Measurements from ENCODE around the gene IMMP2L.

IMMP2L gene

DNA sequence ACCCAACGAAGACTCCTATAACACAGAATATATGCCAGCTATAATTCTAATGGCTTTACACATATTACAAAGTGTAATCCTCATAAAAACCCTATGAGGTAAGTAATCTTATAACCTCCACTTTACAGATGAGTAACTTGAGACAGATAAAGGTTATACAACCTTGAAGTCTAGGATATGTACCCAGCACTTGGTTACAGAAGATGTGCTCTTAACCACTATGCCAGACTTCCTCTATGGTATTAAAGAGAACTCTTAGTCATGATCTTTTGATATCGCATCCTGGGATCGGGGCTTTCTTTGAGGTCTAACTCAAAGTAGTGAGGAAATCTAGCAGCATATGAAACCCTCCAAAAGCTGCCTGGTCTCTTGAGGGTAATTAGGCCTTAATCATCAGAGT is 790.6 kb downstream of the IMMP2L start:
- DNase-seq: no peak

DNA sequence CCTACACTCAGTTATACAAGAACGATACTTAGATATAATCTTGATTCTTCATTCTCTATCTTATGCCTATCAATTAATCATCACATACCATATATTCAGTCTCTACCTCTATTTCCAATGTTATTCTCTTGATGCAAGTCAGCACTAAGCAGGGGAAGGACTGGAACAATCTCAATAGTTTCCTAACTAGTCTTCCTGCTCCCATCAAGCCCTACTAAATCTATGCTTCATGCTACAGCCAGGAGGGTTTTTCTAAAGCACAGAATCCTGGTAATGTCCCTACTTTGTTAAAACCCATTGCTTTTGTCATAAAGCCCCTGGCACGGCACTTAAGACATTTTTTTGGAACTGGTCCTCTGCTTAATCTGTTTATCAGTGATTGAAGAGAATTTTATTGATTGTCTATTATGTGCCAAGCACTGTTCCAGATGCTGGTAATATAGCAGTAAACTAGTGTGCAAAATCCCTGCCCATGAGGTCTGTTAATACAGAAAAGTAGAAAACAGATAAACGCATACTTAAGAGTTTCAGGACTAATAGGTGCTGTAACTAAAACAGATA is 794.7 kb downstream of the IMMP2L start:
- no peak for DNase-seq

DNA sequence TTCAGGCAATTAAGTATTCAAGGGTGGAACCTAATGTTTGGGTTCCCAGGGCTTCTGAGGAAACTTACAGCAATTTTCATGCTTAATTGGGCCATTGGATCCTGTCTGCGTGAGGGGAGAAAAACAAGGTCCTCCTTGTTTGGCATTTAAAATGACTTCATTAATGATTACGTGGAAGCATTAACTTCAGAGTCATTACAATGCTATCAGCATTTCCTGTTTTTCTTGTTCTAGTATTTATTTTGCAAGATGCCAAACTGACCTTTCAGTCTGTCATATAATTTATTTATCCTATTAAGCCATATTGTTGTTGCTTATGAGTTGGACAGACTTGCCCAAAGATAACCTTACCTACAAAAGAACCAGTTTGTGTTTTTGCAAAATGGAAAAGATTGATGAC is 795.4 kb downstream of the IMMP2L start:
- no peak for DNase-seq

DNA sequence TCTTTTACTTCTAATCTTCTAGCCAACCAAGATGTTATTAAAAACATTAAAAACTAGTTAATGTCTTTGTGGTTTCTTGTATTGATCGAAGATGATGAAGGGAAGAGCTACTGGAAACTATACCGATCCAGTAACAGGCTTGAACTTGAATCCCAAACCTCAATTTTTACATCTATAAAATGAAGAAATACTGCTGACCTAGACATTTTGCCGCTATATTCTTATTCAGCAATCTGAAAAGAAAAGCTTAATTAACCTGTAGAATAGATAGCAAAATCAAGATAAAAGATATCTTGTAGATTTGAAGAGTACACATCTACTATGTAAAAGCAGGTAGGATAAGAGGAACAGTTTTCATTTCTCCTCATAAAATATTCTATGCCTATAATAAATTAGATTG is 797.4 kb downstream of the IMMP2L start:
- no peak for DNase-seq

DNA sequence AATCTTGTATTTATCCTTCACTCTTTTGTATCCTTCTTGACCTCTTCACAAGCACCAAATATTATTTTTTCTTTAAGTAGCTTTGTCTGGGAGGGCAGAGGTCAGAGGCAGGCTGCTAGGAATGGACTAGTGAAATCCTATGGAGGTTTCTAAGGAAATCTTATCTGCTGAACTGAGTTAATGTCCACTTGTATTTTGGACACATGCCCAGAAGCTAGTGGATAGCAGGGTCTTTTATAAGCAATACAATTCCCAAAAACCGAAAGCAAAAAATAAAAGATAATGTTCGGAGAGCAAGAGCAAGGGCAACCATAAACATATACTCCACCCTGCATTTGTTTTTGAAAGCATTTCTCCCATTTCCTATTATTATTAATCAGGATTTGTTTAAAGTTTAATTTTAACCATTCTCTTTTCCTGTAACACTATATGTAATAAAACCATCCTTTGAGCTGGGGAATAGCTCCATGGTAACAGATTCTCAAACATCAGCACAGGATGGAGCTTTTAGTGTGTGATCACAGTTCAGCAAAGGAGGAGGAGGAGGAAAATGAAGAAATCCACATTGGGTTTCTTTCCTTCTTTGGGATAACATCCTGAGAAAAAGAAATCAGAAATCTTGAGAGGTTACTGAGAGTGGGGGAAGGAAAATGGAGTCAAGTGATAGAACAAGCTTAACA is 799.6 kb downstream of the IMMP2L start:
- no peak for DNase-seq

DNA sequence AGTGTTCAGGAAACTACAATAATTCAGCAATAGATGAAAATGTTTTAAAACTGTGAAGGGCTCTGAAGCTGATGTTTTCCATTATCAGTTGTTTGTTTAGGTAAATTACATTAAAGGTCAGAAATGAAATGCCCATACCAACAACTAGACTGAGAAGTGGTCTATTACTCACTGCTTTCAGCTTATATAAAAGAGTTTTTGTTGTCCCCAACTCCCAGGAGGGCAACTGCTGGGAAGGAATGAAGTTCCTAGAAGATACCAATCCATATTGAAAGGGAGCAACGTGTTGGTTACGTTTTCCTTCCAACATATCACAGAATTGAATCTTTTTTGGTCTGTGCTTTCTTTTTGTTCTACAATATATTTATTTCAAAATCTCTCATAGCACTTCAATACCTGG is 802.0 kb downstream of the IMMP2L start:
- no peak for DNase-seq

DNA sequence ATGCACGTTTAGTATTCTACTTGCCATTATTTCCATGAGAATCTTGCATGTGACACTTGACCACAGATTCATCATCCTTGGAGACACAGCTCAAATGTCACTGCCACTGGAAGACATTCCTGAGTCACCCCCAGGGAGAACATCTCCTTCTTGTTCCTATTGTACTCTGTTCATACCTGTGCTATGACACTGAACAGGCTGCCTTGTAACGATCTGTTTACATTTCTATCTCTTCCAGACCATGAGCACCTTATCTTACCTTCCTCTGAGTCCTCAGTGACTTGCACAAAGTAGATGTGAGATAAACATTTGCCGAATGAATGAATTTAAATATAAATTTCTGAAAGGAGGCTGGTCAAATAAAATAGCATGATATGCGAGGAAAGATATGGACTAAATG is 803.2 kb downstream of the IMMP2L start:
- DNase-seq: no peak

DNA sequence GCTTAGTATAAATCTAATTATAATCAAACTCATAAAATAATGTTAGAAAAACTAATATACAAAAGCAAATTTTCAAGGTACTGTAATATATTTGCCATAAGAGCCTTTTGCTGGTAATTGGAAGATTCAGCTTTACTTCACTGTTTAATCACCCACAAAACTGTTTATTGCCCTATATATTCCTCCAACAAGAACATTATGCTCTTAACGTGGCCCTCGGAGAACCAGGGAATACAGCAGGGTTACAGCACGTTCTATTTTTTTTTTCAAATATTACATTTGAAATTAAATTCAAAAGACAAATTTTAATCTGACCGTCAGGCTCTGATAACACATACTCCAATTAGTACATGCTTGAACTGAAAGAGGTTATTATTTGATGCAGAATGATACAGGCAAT is 807.6 kb downstream of the IMMP2L start:
- DNase-seq: no peak

DNA sequence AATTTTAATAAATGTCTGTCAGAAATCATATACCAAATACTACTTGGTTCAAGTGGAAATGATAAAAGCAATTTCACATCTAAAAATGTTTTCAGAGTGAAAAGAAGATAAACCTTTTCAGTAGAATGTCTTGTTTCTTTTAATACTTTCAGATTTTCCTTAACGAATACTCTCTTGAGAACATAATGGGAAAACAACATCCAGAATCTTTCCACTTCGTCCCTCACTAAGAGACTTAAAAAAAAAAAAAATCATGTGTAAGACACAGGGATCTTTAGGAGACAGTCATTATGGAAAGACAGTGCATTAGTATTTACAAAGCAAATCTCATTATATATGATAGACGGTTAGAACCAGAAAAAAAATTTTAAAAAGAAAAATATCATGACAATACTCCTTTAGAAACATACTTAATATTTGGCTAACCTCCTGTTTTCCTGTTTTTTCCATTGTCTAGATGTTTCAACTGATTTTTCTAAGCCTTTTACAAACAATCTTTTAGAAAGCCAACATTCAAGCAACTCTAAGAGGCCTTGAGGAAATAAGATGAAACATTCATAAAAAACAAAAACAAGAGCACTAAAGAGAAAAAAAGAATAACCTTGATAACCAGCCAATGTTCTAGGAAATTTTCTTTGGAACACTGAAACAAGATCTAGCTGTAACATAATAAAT is 811.2 kb downstream of the IMMP2L start:
- DNase-seq: no peak

DNA sequence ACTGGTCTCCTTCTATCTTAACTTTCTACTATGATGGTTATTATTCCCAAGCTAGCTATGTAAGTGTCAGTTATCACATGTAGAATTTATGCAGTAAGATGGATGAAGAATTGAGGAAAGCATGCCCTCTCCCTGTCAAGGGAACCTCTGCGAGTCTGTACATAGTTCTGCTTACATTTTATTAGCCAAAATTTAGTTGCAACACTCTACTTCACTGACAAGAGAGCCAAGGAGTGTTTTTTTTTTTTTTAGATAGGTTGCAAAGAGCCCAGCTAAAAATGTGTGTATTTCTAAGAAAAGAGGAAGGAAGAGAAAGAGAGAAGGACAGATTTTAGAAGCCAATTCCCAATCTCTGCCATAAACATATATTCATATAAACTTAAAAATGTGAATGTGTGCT is 829.1 kb downstream of the IMMP2L start:
- no peak for DNase-seq

DNA sequence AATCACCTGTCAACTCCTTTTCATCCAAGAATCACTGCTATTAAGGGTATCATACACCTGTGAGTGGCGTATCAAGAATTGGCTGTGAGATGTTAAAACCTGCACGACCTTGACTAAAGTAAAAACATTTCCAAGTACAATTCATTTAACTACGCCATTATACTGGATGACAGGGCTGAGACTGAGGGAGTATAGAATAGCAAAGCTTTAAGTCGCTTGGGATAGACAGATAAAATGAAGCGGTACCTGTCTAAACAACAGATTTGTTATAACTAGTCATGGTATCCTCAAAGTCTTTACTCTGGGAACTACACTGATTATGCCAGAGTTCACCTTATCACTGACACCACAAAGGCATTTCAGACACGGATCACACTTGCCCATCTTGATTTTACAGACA is 837.5 kb downstream of the IMMP2L start:
- DNase-seq: no peak

DNA sequence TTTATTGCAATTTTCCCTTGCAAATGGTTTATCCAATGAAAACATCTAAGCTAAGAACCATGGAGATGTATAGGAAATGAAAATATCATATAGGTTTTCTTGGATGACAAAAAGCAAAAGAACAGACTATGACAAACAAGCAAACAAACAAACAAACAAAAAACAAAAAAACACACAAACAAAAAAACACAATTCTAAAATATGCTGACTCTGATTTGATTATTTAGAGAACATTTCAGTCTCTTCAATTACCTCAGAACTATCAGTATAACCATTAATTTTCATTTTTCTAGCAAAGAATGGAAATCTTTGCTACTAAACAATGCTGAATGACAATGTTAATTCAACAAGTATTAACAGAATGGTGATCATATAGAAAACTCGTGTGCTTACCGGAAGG is 840.9 kb downstream of the IMMP2L start:
- no peak for DNase-seq

DNA sequence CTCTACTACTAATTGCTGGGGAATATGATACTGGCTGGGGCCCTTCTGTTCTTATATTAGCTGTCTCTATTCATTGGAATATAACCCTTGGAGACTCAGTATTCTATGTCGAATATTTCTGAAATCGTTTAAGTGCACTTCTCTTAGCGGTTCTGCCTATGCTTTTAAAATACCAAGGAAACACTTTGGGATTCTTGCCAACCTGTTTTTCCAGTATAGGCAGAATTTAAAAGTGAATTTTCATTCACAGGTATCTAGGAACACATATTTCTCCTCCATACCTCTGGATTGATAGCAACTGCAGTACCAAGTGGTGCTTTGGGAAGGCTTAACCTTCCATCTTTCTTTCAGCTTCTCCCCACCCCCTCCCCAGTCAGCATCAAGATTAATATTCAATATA is 841.7 kb downstream of the IMMP2L start:
- DNase-seq: no peak

DNA sequence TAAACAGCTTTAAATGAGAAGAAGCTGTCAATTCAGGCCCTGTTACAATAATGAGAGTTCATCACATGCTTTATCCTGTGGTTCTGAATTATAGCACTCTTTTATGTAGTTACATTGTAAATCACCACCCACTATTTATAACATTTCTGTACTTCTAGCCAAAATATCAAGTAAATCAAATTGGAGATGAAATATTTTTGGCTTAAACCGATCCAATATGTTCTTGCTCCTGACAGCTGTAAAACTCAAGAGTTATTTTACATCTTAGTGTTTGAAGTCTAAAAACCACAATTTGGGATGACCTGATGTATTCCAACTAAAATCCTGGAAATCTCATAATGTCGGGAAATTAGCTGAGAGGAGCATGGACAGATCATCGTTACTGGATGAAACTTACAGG is 842.6 kb downstream of the IMMP2L start:
- no peak for DNase-seq

DNA sequence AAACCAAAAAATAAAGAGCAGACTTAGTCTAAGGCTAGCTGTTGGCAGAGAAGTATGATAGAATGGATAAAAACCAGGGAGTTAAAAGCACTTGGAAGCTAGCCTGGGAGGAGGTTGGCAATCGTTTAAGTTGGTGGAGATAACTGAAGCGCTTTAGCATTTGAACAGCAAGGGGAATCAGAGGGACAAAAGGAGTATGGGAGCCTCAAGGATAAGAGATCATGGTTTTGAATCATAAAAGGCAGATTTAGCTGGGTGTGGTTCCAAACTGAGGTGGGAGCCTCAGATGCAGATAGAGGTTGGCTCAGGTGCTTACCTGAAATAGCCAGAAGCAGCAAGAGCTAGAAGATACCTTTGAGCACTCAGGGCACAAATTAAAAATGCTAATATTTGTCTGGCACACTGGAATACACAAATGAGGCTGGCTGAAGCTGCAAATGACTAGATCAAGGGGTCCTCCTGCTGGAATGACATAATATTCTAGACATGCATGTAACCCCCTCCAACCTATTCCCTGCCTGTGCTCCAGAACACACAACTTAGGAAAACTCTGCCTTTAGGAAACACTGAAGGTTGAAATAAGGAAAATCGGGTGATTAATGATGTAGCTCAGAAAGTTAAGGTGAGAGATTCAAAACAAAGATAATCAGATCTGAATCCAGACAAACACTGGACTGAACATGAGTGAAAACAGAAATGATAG is 843.6 kb downstream of the IMMP2L start:
- DNase-seq: no peak

DNA sequence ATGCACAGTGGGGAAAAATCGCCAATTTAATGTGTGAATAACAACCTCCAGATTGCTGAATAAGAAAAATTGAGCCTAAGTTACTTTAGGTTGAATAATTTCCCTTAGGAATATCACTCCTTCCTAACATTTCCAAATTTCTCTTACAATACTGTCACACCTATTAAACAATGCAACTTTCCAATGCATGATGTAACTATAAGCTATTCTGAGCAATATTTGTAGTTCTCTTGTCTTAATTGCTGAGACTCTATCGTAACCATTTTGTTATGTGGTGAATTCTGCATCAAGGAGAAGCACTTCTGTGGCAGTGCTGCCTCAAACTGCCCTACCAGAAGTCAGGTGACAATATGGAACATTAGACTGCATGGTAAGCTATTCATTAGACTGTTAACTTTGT is 858.1 kb downstream of the IMMP2L start:
- no peak for DNase-seq

DNA sequence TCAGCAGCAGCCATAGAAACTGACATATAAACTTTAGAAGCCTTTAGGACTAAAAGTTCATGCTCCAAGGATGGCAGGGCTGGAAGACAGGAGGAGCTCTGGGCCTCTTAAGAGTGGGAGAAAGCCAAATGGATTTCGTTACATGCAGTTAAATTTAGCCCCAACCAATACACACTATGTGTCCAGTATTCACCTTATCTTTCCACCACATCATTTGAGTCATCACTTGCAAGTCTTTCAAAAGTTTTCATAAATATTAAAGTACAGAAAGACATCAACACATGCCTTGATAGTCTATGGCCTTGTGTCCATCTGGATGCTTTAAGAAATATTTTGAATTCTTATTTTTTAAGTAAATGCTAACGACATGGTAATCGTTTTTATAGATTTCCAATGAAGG is 863.7 kb downstream of the IMMP2L start:
- DNase-seq: no peak

DNA sequence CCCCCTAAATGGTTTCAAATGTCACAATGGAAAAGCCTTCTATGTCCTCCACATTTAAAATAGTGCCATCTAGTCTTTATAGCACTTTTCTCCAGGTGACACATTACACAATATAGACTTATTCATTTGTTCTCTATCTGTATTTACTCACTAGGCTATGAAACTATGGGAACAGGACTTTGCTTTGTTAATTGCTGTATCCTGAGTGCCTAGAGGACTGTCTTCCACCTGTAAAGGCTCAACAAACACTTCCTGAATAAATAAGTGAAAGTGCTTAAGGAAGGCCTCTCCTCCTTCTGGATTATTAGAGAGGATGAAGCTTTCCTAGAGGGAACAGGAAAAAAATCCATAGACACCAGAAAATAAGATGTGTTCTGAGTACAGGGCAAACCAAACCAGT is 868.9 kb downstream of the IMMP2L start:
- DNase-seq: no peak

DNA sequence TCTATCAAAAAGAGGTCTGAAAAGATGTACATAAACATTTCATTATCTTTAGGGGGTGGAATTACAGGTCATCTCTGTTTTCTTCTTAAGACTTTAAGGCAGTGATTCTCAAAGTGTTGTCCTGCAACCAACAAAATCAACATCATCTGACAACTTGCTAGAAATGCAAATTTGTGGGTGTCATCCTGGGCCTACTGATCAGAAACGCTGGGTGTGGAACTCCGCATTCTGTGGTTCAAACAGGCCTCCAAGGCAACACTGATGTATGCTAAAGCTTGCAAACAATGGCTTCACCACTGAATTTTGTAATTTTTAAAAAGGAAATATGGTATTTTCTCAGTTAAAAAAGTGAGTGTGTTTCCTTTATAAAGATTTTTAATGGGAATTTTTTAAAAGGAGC is 873.4 kb downstream of the IMMP2L start:
- DNase-seq: no peak

DNA sequence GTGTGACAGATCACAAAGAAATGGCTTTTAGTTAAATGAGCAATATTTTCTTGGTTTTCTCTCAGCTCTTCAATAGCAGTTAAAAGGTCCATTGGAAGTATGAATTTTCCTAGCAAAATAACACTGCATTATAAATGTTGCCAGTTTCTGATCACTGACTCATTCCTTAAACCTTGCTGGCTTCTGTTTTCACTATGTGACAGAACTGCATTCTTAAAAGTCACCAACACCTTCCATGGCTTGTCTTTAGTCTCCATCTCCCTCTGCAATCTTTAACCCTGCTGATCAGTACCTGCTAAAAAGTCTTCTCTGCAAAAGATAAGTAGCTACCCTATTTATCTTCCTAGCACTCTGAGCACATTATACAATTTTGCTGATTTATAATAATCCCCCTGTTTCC is 876.4 kb downstream of the IMMP2L start:
- no peak for DNase-seq

DNA sequence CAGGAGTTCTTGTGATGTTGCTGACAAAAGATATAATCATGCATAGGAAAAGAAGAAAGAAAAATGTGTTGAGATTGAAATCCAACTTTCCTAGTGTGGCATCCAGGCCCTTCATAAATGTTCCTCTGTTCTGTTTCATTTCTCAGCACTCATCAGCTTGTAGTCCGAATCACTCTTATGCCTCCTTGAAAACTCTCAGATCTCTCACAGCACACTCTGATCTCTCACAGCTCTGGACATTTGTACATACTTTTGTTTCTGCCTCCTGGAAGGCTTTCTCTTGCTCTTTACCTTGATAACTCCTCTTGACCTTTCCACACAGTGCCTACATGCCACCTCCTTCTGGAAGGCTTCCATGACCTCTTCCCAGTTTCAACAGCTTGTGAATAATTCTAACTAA is 880.4 kb downstream of the IMMP2L start:
- DNase-seq: no peak

DNA sequence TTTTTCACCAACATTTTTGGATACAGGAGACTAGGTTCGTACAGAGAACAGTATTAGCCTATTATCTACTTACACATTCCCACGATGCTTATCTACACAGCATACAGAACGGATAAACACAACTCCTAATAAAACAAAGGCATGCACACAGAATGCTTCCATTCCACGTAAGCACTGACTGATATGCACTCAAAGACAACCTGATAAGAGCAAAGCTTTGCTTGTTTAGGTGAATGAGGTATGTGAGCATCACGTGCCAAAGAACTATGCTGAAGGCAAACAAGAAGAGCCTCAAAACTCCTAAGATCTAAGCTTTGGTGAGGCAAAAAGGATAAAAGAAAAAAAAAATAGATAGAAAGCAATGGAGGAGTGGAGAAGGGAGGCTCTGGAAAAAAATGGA is 884.9 kb downstream of the IMMP2L start:
- no peak for DNase-seq

DNA sequence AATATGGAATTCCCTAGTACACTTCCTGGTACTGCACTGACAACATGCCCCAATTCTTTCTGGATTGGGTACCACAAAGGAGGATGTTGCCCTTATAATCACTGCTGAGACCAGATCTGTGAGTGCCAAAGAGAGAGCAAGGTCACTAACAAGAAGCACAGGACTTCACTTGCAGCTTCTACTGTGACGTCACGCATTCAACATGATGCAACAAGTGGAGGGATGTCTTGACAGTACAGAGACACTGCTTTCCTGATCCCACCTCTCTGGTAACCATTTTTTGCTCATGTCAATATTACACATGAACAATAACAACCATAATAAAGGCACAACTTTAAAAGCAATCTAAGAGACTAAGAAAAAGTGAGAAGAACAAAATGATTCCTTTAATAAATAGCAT is 885.5 kb downstream of the IMMP2L start:
- no peak for DNase-seq

Measured in activated gamma-delta T cell (primary cell).